Measurements from ENCODE around the gene PPIP5K1.
"Not testable (repeated sequence)": the region's sequence is repeated elsewhere in the genome, so short reads cannot be mapped to it uniquely, and the experiment has no call there.

Gene PPIP5K1

GRCh38 chr15:43589778-43590466, at the start of gene PPIP5K1:
Gene PPIP5K1 (minus strand): TSS chr15:43590208. CDS start chr15:43584504, 5,704 bp downstream.
- not testable (repeated sequence) for DNase-seq

- not testable (repeated sequence) for DNase-seq
These were observed 48.6 kb upstream of the PPIP5K1 start for GRCh38 chr15:43638464-43639204.

- not testable (repeated sequence) for DNase-seq
These were observed 36.9 kb upstream of the PPIP5K1 start for GRCh38 chr15:43626937-43627336.

- DNase-seq: no peak
These were observed 35.1 kb upstream of the PPIP5K1 start for GRCh38 chr15:43625106-43625505.

GRCh38 chr15:43622068-43622799, 32.2 kb upstream of the PPIP5K1 start:
- DNase-seq: peak; percentile 55

- not testable (repeated sequence) for DNase-seq
These were observed 28.7 kb upstream of the PPIP5K1 start, which contains the start of gene STRC for GRCh38 chr15:43618700-43619099. Gene STRC (minus strand): TSS chr15:43618800. CDS start chr15:43618722, 78 bp downstream.

GRCh38 chr15:43617750-43618149, 27.7 kb upstream of the PPIP5K1 start:
- not testable (repeated sequence) for DNase-seq

- DNase-seq: not testable (repeated sequence)
These were observed 12.2 kb upstream of the PPIP5K1 start for GRCh38 chr15:43602233-43602632.

GRCh38 chr15:43600200-43600599, 10.2 kb upstream of the PPIP5K1 start:
- not testable (repeated sequence) for DNase-seq

- DNase-seq: not testable (repeated sequence)
These were observed 9.1 kb upstream of the PPIP5K1 start for GRCh38 chr15:43599131-43599530.

GRCh38 chr15:43593328-43594190, 3.6 kb upstream of the PPIP5K1 start, which contains the start of gene CKMT1B:
Gene CKMT1B (plus strand): TSS chr15:43594027. CDS start chr15:43594219, 192 bp downstream.
- not testable (repeated sequence) for DNase-seq

- DNase-seq: not testable (repeated sequence)
These were observed 2.8 kb upstream of the PPIP5K1 start for GRCh38 chr15:43592841-43593240.

GRCh38 chr15:43574607-43575006, 15.4 kb downstream of the PPIP5K1 start:
- DNase-seq: not testable (repeated sequence)

GRCh38 chr15:43566615-43567014, 23.4 kb downstream of the PPIP5K1 start:
- DNase-seq: not testable (repeated sequence)

GRCh38 chr15:43563793-43564192, 26.2 kb downstream of the PPIP5K1 start:
- not testable (repeated sequence) for DNase-seq

GRCh38 chr15:43562753-43563152, 27.3 kb downstream of the PPIP5K1 start:
- not testable (repeated sequence) for DNase-seq

GRCh38 chr15:43552986-43553385, 37.0 kb downstream of the PPIP5K1 start:
- no peak for DNase-seq

- no peak for DNase-seq
These were observed 37.8 kb downstream of the PPIP5K1 start for GRCh38 chr15:43552256-43552655.

GRCh38 chr15:43550527-43551363, 39.3 kb downstream of the PPIP5K1 start:
- DNase-seq: no peak

GRCh38 chr15:43547539-43547938, 42.5 kb downstream of the PPIP5K1 start:
- DNase-seq: no peak

GRCh38 chr15:43545426-43545825, 44.6 kb downstream of the PPIP5K1 start:
- no peak for DNase-seq

Measured in islet precursor cell (in vitro differentiated cells).